Stimulated activated CD4-positive, alpha-beta T cell treated with anti-CD3 and anti-CD28 coated beads, Interleukin-4, amount 100 ng/mL, for 48 hours (primary cell): ENCODE data around the gene GNG14.
"Not testable (repeated sequence)": the region's sequence is repeated elsewhere in the genome, so short reads cannot be mapped to it uniquely, and the experiment has no call there.

ENCODE experiments used
- DNase-seq, 2 donors: peaks; one replicate each; pipeline ENCODE4 v3.0.0-alpha.2; 2020; ENCODE audit warnings: low read depth in 2 of 2

Gene GNG14

GRCh38 chr19:12723641-12724426 is 36.0 kb downstream of the GNG14 start, which contains the start of gene TNPO2:
Gene TNPO2 (minus strand): TSS chr19:12723932. CDS start chr19:12720977, 2,955 bp downstream.
- peak; percentile 67 to 73 for DNase-seq

- DNase-seq, result not testable (repeated sequence)
Observed at GRCh38 chr19:12725612-12726011, 37.8 kb downstream of the GNG14 start.

- no peak for DNase-seq
Observed at GRCh38 chr19:12726988-12727316, 39.2 kb downstream of the GNG14 start.

- no peak for DNase-seq
Observed at GRCh38 chr19:12727745-12728433, 40.1 kb downstream of the GNG14 start.

- no peak for DNase-seq
Observed at GRCh38 chr19:12730064-12730463, 42.3 kb downstream of the GNG14 start.

- DNase-seq, result no peak
Observed at GRCh38 chr19:12731337-12731736, 43.5 kb downstream of the GNG14 start.

GRCh38 chr19:12733369-12734214 is 45.8 kb downstream of the GNG14 start:
- peak in 1 of 2 donors; percentile 41 for DNase-seq

GRCh38 chr19:12736995-12737834 is 49.4 kb downstream of the GNG14 start, which contains the start of gene GET3:
Gene GET3 (plus strand): TSS chr19:12737497. CDS start chr19:12737506, 9 bp downstream.
- peak; percentile 69 to 77 for DNase-seq

GRCh38 chr19:12737835-12738351 is 50.1 kb downstream of the GNG14 start:
- no peak for DNase-seq
